KOPT-K1 (cell line): Measurements from ENCODE around the gene CFP.
A peak's percentile ranks its signal among the peaks of the same experiment; 100 is the strongest.

ENCODE experiments used
- H3K27ac ChIP-seq: fragments of 200-600 bp; sonication (generic); 2 replicates; pipeline ENCODE4 v1.5.1; 2016; ENCODE audit warnings: antibody characterized with exemption, mild to moderate bottlenecking, low read depth, low read length; ENCODE audit not compliant: poor library complexity, severe bottlenecking
- H3K36me3 ChIP-seq: fragments of 200-600 bp; sonication (generic); 2 replicates; pipeline ENCODE4 v1.5.1; 2017; ENCODE audit warnings: antibody characterized with exemption, mild to moderate bottlenecking, low read length, moderate library complexity; ENCODE audit not compliant: insufficient read depth
- H3K9me3 ChIP-seq: fragments of 200-600 bp; sonication (generic); 2 replicates; pipeline ENCODE4 v1.5.1; 2017; ENCODE audit warnings: antibody characterized with exemption, low read length, mild to moderate bottlenecking; ENCODE audit not compliant: insufficient read depth, poor library complexity, severe bottlenecking

CFP gene

GRCh38 chrX:47595716-47596251, 33.9 kb downstream of the CFP start:
- H3K27ac ChIP-seq = no peak overlapping the region
- peaks cover 5% of the 10 kb centered on the region for H3K9me3 ChIP-seq
- no peaks in the 10 kb centered on the region for H3K36me3 ChIP-seq

- Histone ChIP-seq H3K9me3 (peaks cover 5% of the 10 kb centered on the region), H3K36me3 (no peaks in the 10 kb centered on the region), H3K27ac (no peak overlapping the region)
Measured at GRCh38 chrX:47593522-47593921, 36.2 kb downstream of the CFP start.

- H3K36me3 ChIP-seq = no peaks in the 10 kb centered on the region
- no peaks in the 10 kb centered on the region for H3K9me3 ChIP-seq
- H3K27ac ChIP-seq = no peak overlapping the region
Measured at GRCh38 chrX:47590984-47591383, 38.7 kb downstream of the CFP start.

GRCh38 chrX:47587906-47588735, 41.6 kb downstream of the CFP start:
- Histone ChIP-seq H3K9me3 (no peaks in the 10 kb centered on the region), H3K27ac (no peak overlapping the region), H3K36me3 (no peaks in the 10 kb centered on the region)

- Histone ChIP-seq H3K9me3 (no peaks in the 10 kb centered on the region), H3K36me3 (no peaks in the 10 kb centered on the region)
Measured at GRCh38 chrX:47587091-47587891, 42.4 kb downstream of the CFP start.

GRCh38 chrX:47586043-47586787, 43.5 kb downstream of the CFP start:
- Histone ChIP-seq H3K27ac (no peak overlapping the region), H3K36me3 (no peaks in the 10 kb centered on the region), H3K9me3 (no peaks in the 10 kb centered on the region)

More at GRCh38 chrX:47587091-47587891, 42.4 kb downstream of the CFP start:
- H3K27ac ChIP-seq = no peak overlapping the region

GRCh38 chrX:47585273-47585672, 44.5 kb downstream of the CFP start:
- no peaks in the 10 kb centered on the region for H3K9me3 ChIP-seq
- H3K36me3 ChIP-seq = no peaks in the 10 kb centered on the region
- no peak overlapping the region for H3K27ac ChIP-seq

- Histone ChIP-seq H3K9me3 (no peaks in the 10 kb centered on the region), H3K27ac (no peak overlapping the region), H3K36me3 (no peaks in the 10 kb centered on the region)
Measured at GRCh38 chrX:47584714-47585113, 45.0 kb downstream of the CFP start.

- Histone ChIP-seq H3K27ac (no peak overlapping the region), H3K36me3 (no peaks in the 10 kb centered on the region), H3K9me3 (no peaks in the 10 kb centered on the region)
Measured at GRCh38 chrX:47583240-47583861, 46.4 kb downstream of the CFP start.

- H3K27ac ChIP-seq = peak within 1 kb of the TSS; percentile 25
- H3K9me3 ChIP-seq = no peaks in the 10 kb centered on the region
- no peaks in the 10 kb centered on the region for H3K36me3 ChIP-seq
Measured at GRCh38 chrX:47581731-47582647, 47.7 kb downstream of the CFP start, which contains the start of gene TIMP1. TSS of gene TIMP1 (plus strand) at chrX:47582436. CDS start at chrX:47583416, 980 bp downstream.

- no peaks in the 10 kb centered on the region for H3K36me3 ChIP-seq
- H3K27ac ChIP-seq = no peak overlapping the region
- no peaks in the 10 kb centered on the region for H3K9me3 ChIP-seq
Measured at GRCh38 chrX:47579537-47579936, 50.2 kb downstream of the CFP start.

- no peaks in the 10 kb centered on the region for H3K36me3 ChIP-seq
- no peak overlapping the region for H3K27ac ChIP-seq
Measured at GRCh38 chrX:47578692-47579091, 51.0 kb downstream of the CFP start.

GRCh38 chrX:47577901-47578300, 51.8 kb downstream of the CFP start:
- Histone ChIP-seq H3K27ac (no peak overlapping the region), H3K9me3 (no peaks in the 10 kb centered on the region), H3K36me3 (no peaks in the 10 kb centered on the region)

More at GRCh38 chrX:47578692-47579091, 51.0 kb downstream of the CFP start:
- H3K9me3 ChIP-seq = no peaks in the 10 kb centered on the region
